Kidney (tissue), 14 donors: ENCODE measurements around the gene CHN2. TPM values are rescaled to one million over a fixed set of nuclear protein-coding genes. Genes with fewer than 3 reads are reported as not detected.

Experiments used
- DNase-seq, 5 donors: peaks; one replicate each; pipeline ENCODE4 v3.0.0-alpha.2; 2013 to 2020
- FAIRE-seq: peaks from 2 replicates; lab custom pipeline; 2012; peaks lifted over from hg19 to GRCh38; lab: Jason Lieb, UNC
- H3K27ac ChIP-seq, 2 donors: one replicate each; pipeline ENCODE4 v1.7.0; 2013; ENCODE audit warnings: low read depth in 2 of 2, low read length in 2 of 2, inconsistent platforms in 1 of 2
- H3K27me3 ChIP-seq: one replicate; pipeline ENCODE4 v1.7.1; 2013; ENCODE audit warnings: low read length, inconsistent platforms; ENCODE audit not compliant: control insufficient read depth, insufficient read depth
- H3K36me3 ChIP-seq, 3 donors: one replicate each; pipeline versions ENCODE4 v1.7.0 to v1.7.1; 2013; ENCODE audit warnings: low read length in 3 of 3, control low read depth in 1 of 3, inconsistent platforms in 1 of 3; ENCODE audit not compliant: insufficient read depth in 3 of 3, control insufficient read depth in 2 of 3
- H3K4me1 ChIP-seq, 3 donors: one replicate each; pipeline versions ENCODE4 v1.7.0 to v1.7.1; 2013; ENCODE audit warnings: low read length in 3 of 3, inconsistent platforms in 1 of 3, low read depth in 1 of 3; ENCODE audit not compliant: control insufficient read depth in 2 of 3, insufficient read depth in 2 of 3
- H3K4me3 ChIP-seq, 3 donors: one replicate each; pipeline versions ENCODE4 v1.7.0 to v1.8.1; 2013; ENCODE audit warnings: low read length in 3 of 3, control low read depth in 1 of 3, inconsistent platforms in 1 of 3
- H3K9ac ChIP-seq, 3 donors: one replicate each; pipeline versions ENCODE4 v1.7.0 to v1.7.1; 2013; ENCODE audit warnings: low read length in 3 of 3, control low read depth in 1 of 3, inconsistent platforms in 1 of 3
- H3K9me3 ChIP-seq, 3 donors: one replicate each; pipeline versions ENCODE4 v1.7.0 to v1.7.1; 2013; ENCODE audit warnings: low read length in 3 of 3, control low read depth in 1 of 3, inconsistent platforms in 1 of 3; ENCODE audit not compliant: control insufficient read depth in 2 of 3, insufficient read depth in 1 of 3
- CTCF ChIP-seq: IDR thresholded peaks from 3 replicates; pipeline ENCODE4 v1.5.1; 2012; ENCODE audit warnings: mild to moderate bottlenecking, moderate library complexity, borderline replicate concordance; ENCODE audit not compliant: insufficient read depth; ENCODE audit errors: extremely low read depth
- intact Hi-C: fragments of 100-400 bp; cut with DNase I; formaldehyde crosslinking; loops from one replicate; pipeline ENCODE4 v1.11.1; 2022
- polyA plus RNA-seq: library from polyadenylated mRNA; stranded (reverse); fragments of 350-450 nt; fragmentation: Illumina TruSeq; extraction: RNeasy Lipid Tissue Mini Kit (QIAGEN cat#74804); gene quantifications from one replicate; pipeline ENCODE4 v1.2.3, GENCODE V29; 2014; ENCODE audit warnings: low read depth, low replicate concordance; ENCODE audit not compliant: insufficient read depth
- total RNA-seq: library from RNA; stranded (reverse); fragmentation: NEBNext Ultra II Directional; extraction: Animal tissue kit (Norgen Biotek cat#: 25700); gene quantifications from one replicate; pipeline ENCODE4 v1.2.1, GENCODE V29; 2021
- donor health status: control.
- donor health status: control.
- donor health status: control.
- donor health status: control.
- donor health status: control.
- donor health status: DM: yes; HTN: yes; CAD: no.
- donor health status: Normal renal cell carcinoma (clear cell type).

The CHN2 gene
- total and polyA plus RNA-seq, 2 donors from 2014 or later, result 7.4 to 22.5 TPM

DNA sequence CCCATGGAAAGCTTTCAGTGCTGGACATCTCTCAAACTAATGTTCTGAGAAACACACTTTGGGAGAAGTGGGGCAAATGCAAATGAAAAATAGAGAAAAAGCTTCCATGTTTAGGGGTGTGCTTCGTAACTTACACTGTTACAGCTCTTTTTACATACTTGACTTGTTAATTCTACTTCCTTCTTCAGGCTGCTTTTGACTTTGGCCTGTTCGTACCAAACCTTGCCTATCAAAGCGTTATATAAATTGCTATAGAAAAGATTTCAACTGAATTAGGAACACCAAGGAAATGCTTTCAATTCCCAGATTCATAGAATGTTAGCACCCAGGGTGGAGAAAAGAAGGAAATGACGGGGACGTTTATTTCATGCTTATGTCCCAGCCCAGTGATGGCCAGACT is 228.3 kb downstream of the CHN2 start:
- H3K4me1 ChIP-seq, result no peaks in the 10 kb centered on the region
- no peaks in the 10 kb centered on the region for H3K36me3 ChIP-seq
- H3K9ac ChIP-seq, result no peak overlapping the region
- H3K27ac ChIP-seq, result no peak overlapping the region
- H3K4me3 ChIP-seq, result no peak overlapping the region
- no peak for TF ChIP-seq CTCF
- no peaks in the 10 kb centered on the region for H3K27me3 ChIP-seq
- intact Hi-C loops, result no loop called here
- DNase-seq (no peak), FAIRE-seq (no peak)
- no peaks in the 10 kb centered on the region for H3K9me3 ChIP-seq

GRCh38 chr7:29424295-29424983 is 229.9 kb downstream of the CHN2 start:
- no peak for FAIRE-seq
- Histone ChIP-seq H3K4me3 (no peak overlapping the region), H3K27ac (no peak overlapping the region), H3K36me3 (no peaks in the 10 kb centered on the region), H3K9me3 (no peaks in the 10 kb centered on the region), H3K4me1 (no peaks in the 10 kb centered on the region), H3K27me3 (no peaks in the 10 kb centered on the region), H3K9ac (no peak overlapping the region)
- intact Hi-C loops, result no loop called here
- no peak for TF ChIP-seq CTCF
- DNase-seq, result no peak

GRCh38 chr7:29424984-29425309 is 230.4 kb downstream of the CHN2 start:
- H3K4me1 ChIP-seq, result no peaks in the 10 kb centered on the region
- DNase-seq (no peak), FAIRE-seq (no peak)
- no peak overlapping the region for H3K9ac ChIP-seq
- no peaks in the 10 kb centered on the region for H3K36me3 ChIP-seq
- TF ChIP-seq CTCF, result no peak
- intact Hi-C loops, result no loop called here
- H3K27ac ChIP-seq, result no peak overlapping the region
- H3K4me3 ChIP-seq, result no peak overlapping the region
- H3K27me3 ChIP-seq, result no peaks in the 10 kb centered on the region
- H3K9me3 ChIP-seq, result no peaks in the 10 kb centered on the region

DNA sequence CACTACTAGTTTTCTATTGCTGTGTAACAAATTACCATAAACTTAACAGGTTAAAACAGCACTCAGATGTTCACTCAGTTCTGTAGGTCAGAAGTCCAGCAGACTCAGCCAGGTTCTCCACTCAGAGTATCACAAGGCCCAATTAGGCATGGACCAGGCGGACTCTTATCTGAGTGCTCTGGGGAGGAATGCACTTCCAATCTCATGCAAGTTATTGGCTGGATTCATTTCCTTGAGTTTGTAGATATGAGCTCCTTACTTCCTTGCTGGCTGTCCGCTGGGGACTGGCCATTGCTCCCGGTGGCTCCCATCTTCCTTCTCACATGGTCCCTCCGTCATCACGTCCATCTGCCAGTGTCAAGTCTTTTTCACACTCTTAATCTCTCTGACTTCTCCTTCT is 232.0 kb downstream of the CHN2 start:
- no peak overlapping the region for H3K4me3 ChIP-seq
- no peak overlapping the region for H3K9ac ChIP-seq
- FAIRE-seq (no peak), DNase-seq (no peak)
- no peak for TF ChIP-seq CTCF
- H3K27ac ChIP-seq, result no peak overlapping the region
- no peaks in the 10 kb centered on the region for H3K9me3 ChIP-seq
- H3K36me3 ChIP-seq, result no peaks in the 10 kb centered on the region
- H3K4me1 ChIP-seq, result no peaks in the 10 kb centered on the region
- H3K27me3 ChIP-seq, result no peaks in the 10 kb centered on the region
- intact Hi-C loops, result no loop called here
